K562 (cell line): ENCODE results near the gene SCYGR2. TPM values are rescaled to one million over a fixed set of nuclear protein-coding genes. Genes with fewer than 3 reads are reported as not detected.

Source experiments
- ATF4 ChIP-seq: fragments of 450-650 bp; formaldehyde crosslinking; IDR thresholded peaks from 2 replicates; pipeline ENCODE4 v1.4.0; 2022; ENCODE audit warnings: mild to moderate bottlenecking, moderate library complexity
- ERF ChIP-seq: fragments of 450-650 bp; formaldehyde crosslinking; IDR thresholded peaks from 2 replicates; pipeline ENCODE4 v1.4.0; 2020; ENCODE audit warnings: mild to moderate bottlenecking, mixed read lengths
- HIVEP1 ChIP-seq: fragments of 250-450 bp; sonication (Bioruptor Pico); IDR thresholded peaks from 2 replicates; pipeline ENCODE4 v1.4.0; 2020; ENCODE audit warnings: mild to moderate bottlenecking
- KAT7 ChIP-seq: sonication (generic); formaldehyde crosslinking; IDR thresholded peaks from 2 replicates; pipeline ENCODE4 v1.8.0; 2022; ENCODE audit warnings: missing genetic modification reagents, mild to moderate bottlenecking, borderline replicate concordance
- MCM2 ChIP-seq: fragments of 450-650 bp; IDR thresholded peaks from 2 replicates; pipeline ENCODE4 v1.6.1; 2017; ENCODE audit warnings: low read depth, mild to moderate bottlenecking
- POLR2AphosphoS5 ChIP-seq: IDR thresholded peaks from 2 replicates; pipeline ENCODE4 v1.6.1; 2011; ENCODE audit warnings: mild to moderate bottlenecking, low read depth, low read length, moderate library complexity; ENCODE audit not compliant: control insufficient read depth, insufficient read depth
- STAT5B ChIP-seq: fragments of 250-450 bp; sonication (Bioruptor Pico); IDR thresholded peaks from 2 replicates; pipeline ENCODE4 v1.8.0; 2021; ENCODE audit warnings: mild to moderate bottlenecking, inconsistent platforms
- TFAM ChIP-seq: fragments of 250-450 bp; sonication (Bioruptor Pico); conservative IDR thresholded peaks from 2 replicates; pipeline ENCODE4 v1.5.0; 2021; ENCODE audit warnings: mild to moderate bottlenecking, moderate library complexity
- ZNF253 ChIP-seq: fragments of 250-450 bp; sonication (Bioruptor Pico); conservative IDR thresholded peaks from 2 replicates; pipeline ENCODE4 v1.6.1; 2021; ENCODE audit warnings: mild to moderate bottlenecking
- ZNF740 ChIP-seq, 3 experiments: fragments of 200-800 bp in 1 of 3; sonication (Bioruptor generic) in 1 of 3; sonication (generic) in 1 of 3; formaldehyde crosslinking in 1 of 3; IDR thresholded peaks; 2 replicates each; pipeline versions ENCODE4 v1.6.1 to v1.8.0; 2016 to 2022; ENCODE audit warnings: mild to moderate bottlenecking in 2 of 3, missing compliant biosample characterization in 2 of 3, missing genetic modification characterization in 2 of 3, missing genetic modification reagents in 1 of 3
- polyA plus RNA-seq, 8 experiments: library from polyadenylated mRNA; depleted of rRNA in 4 of 8; stranded (reverse) in 5 of 8; unstranded in 3 of 8; fragments of >200 nt; fragmentation: Nextera tagmentation in 2 of 8; fragmentation: Illumina TruSeq in 1 of 8; extraction: Ambion mirVana in 2 of 8; extraction: Trizol in 1 of 8; gene quantifications; 2 replicates each; pipeline versions ENCODE4 v1.2.1 to v1.2.3, GENCODE V29; 2011 to 2014; ENCODE audit warnings: inconsistent platforms in 1 of 8, missing spikeins in 1 of 8
- total RNA-seq, 7 experiments: library from RNA; depleted of rRNA in 6 of 7; stranded (reverse); fragments of >200 nt in 6 of 7; fragmentation: Illumina TruSeq in 2 of 7; extraction: Trizol in 2 of 7; gene quantifications; 2 replicates each; pipeline versions ENCODE4 v1.2.1 to v1.2.3, GENCODE V29; 2011 to 2021; ENCODE audit warnings: low replicate concordance in 1 of 7

SCYGR2 gene
- total and polyA plus RNA-seq, 9 of the 15 experiments (the other 6 are each of a cell fraction or from before 2014, with no cell fraction given) = not detected

GRCh38 chr2:227642656-227643055 is 44.0 kb downstream of the SCYGR2 start (continued):
- no peak for TF ChIP-seq ZNF740 (CRISPR knock-in tag; IDR thresholded peaks at IDR 0.05)
- TF ChIP-seq ZNF740 (tag; IDR thresholded peaks at IDR 0.05) = no peak
- TF ChIP-seq TFAM (CRISPR knock-in tag) = no peak
- no peak for TF ChIP-seq ATF4 (CRISPR knock-in tag)
- no peak for TF ChIP-seq ERF
- TF ChIP-seq ZNF253 (CRISPR knock-in tag) = no peak
- TF ChIP-seq HIVEP1 (CRISPR knock-in tag) = no peak
- no peak for TF ChIP-seq KAT7 (CRISPR knock-in tag)
- no peak for TF ChIP-seq STAT5B
- no peak for TF ChIP-seq MCM2
- no peak for TF ChIP-seq POLR2AphosphoS5
